Peyer's patch (tissue), 4 donors: ENCODE results near the gene DLX6. TPM values are rescaled to one million over a fixed set of nuclear protein-coding genes. Genes with fewer than 3 reads are reported as not detected.

Experiments
- DNase-seq, 3 donors: peaks; one replicate each; pipeline ENCODE4 v3.0.0-alpha.2; 2017 to 2019
- H3K27ac ChIP-seq, 4 donors: fragments of 200-600 bp; sonication (generic); one replicate each; pipeline ENCODE4 v1.5.1; 2016 to 2019
- H3K27me3 ChIP-seq, 2 donors: fragments of 200-600 bp; sonication (generic); one replicate each; pipeline ENCODE4 v1.5.1; 2019
- H3K36me3 ChIP-seq, 3 donors: fragments of 200-600 bp; sonication (generic); one replicate each; pipeline ENCODE4 v1.5.1; 2016 to 2019
- H3K4me1 ChIP-seq, 4 donors: fragments of 200-600 bp; sonication (generic); one replicate each; pipeline ENCODE4 v1.5.1; 2016 to 2019
- H3K4me3 ChIP-seq, 4 donors: fragments of 200-600 bp; sonication (generic); 1 replicate in 3 of 4; 2 replicates in 1 of 4; pipeline ENCODE4 v1.5.1; 2016 to 2019; ENCODE audit warnings: mild to moderate bottlenecking in 1 of 4
- H3K9me3 ChIP-seq, 4 donors: fragments of 200-600 bp; sonication (generic); one replicate each; pipeline ENCODE4 v1.5.1; 2016 to 2019; ENCODE audit warnings: mild to moderate bottlenecking in 1 of 4
- CTCF ChIP-seq, 6 experiments: fragments of 450-650 bp in 4 of 6; fragments of 200-600 bp in 2 of 6; sonication (generic) in 1 of 6; IDR thresholded peaks; one replicate each; pipeline ENCODE4 v1.5.1; 2017 to 2019; ENCODE audit warnings: antibody characterized with exemption in 6 of 6, mild to moderate bottlenecking in 3 of 6, moderate library complexity in 1 of 6
- POLR2A ChIP-seq, 2 donors: fragments of 450-650 bp; IDR thresholded peaks; one replicate each; pipeline ENCODE4 v1.5.1; 2017; ENCODE audit warnings: antibody characterized with exemption in 2 of 2, mild to moderate bottlenecking in 2 of 2, moderate library complexity in 2 of 2
- total RNA-seq, 4 donors: library from RNA; depleted of rRNA; stranded (reverse); fragments of >200 nt; gene quantifications; one replicate each; pipeline ENCODE4 v1.1.0, GENCODE V29; 2016

Gene DLX6
- total RNA-seq, 4 donors from 2014 or later: not detected

- Histone ChIP-seq H3K27ac (no peak overlapping the region), H3K4me3 (no peak overlapping the region), H3K9me3 (no peaks in the 10 kb centered on the region), H3K36me3 (no peaks in the 10 kb centered on the region), H3K4me1 (no peaks in the 10 kb centered on the region), H3K27me3 (no peaks in the 10 kb centered on the region)
- no peak for DNase-seq
- TF ChIP-seq POLR2A (IDR thresholded peaks at IDR 0.05) (no peak), CTCF (IDR thresholded peaks at IDR 0.05) (no peak)
Measured at GRCh38 chr7:96973986-96974385, 31.4 kb upstream of the DLX6 start.

- Histone ChIP-seq H3K4me1 (no peaks in the 10 kb centered on the region), H3K4me3 (no peak overlapping the region), H3K27ac (no peak overlapping the region), H3K9me3 (no peaks in the 10 kb centered on the region), H3K36me3 (no peaks in the 10 kb centered on the region), H3K27me3 (no peaks in the 10 kb centered on the region)
- TF ChIP-seq POLR2A (IDR thresholded peaks at IDR 0.05): no peak
- TF ChIP-seq CTCF (IDR thresholded peaks at IDR 0.05): no peak
- no peak for DNase-seq
Measured at GRCh38 chr7:96976106-96976505, 29.2 kb upstream of the DLX6 start.

- Histone ChIP-seq H3K27me3 (no peaks in the 10 kb centered on the region), H3K9me3 (no peaks in the 10 kb centered on the region), H3K36me3 (no peaks in the 10 kb centered on the region), H3K27ac (no peak overlapping the region), H3K4me3 (no peak overlapping the region), H3K4me1 (no peaks in the 10 kb centered on the region)
- TF ChIP-seq POLR2A (IDR thresholded peaks at IDR 0.05) (no peak), CTCF (IDR thresholded peaks at IDR 0.05) (no peak)
- no peak for DNase-seq
Measured at GRCh38 chr7:96977445-96977844, 27.9 kb upstream of the DLX6 start.

GRCh38 chr7:96979551-96980276 lies 25.6 kb upstream of the DLX6 start:
- no peak for DNase-seq
- H3K27ac ChIP-seq: no peak overlapping the region
- H3K4me3 ChIP-seq: no peak overlapping the region
- TF ChIP-seq POLR2A (IDR thresholded peaks at IDR 0.05) (no peak), CTCF (IDR thresholded peaks at IDR 0.05) (no peak)
- H3K27me3 ChIP-seq: no peaks in the 10 kb centered on the region
- no peaks in the 10 kb centered on the region for H3K4me1 ChIP-seq
- H3K9me3 ChIP-seq: no peaks in the 10 kb centered on the region
- no peaks in the 10 kb centered on the region for H3K36me3 ChIP-seq

- TF ChIP-seq CTCF (IDR thresholded peaks at IDR 0.05): no peak
- Histone ChIP-seq H3K27me3 (no peaks in the 10 kb centered on the region), H3K36me3 (no peaks in the 10 kb centered on the region), H3K27ac (no peak overlapping the region), H3K4me1 (no peaks in the 10 kb centered on the region), H3K9me3 (no peaks in the 10 kb centered on the region), H3K4me3 (no peak overlapping the region)
- no peak for DNase-seq
Measured at GRCh38 chr7:96982586-96982985, 22.8 kb upstream of the DLX6 start.

DNA sequence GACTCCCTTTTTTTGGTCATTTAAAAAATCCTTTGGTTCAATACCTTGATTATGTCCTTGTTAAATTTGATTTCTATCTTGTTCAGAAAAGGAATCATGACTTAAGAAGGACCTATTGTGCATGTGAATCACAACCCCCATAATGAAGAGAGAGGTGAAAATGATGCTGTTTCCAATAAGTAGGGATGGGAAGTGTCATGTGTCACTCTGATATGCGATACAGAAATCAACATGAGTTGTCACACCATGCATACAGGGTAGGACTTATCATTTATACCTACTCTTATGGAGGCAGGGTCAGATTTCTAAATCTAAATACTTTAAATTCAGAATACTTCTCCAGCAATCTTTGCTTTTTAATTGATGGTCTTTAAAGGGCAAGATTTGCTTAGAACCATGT lies 19.4 kb upstream of the DLX6 start:
- H3K4me1 ChIP-seq: no peaks in the 10 kb centered on the region
- no peak for DNase-seq
- TF ChIP-seq CTCF (IDR thresholded peaks at IDR 0.05) (no peak), POLR2A (IDR thresholded peaks at IDR 0.05) (no peak)
- H3K27ac ChIP-seq: no peak overlapping the region
- no peaks in the 10 kb centered on the region for H3K9me3 ChIP-seq
- no peak overlapping the region for H3K4me3 ChIP-seq
- no peaks in the 10 kb centered on the region for H3K27me3 ChIP-seq
- H3K36me3 ChIP-seq: no peaks in the 10 kb centered on the region
